GM21528 (cell line): ENCODE data around the gene CUX1.
"Not testable (repeated sequence)": the region's sequence is repeated elsewhere in the genome, so short reads cannot be mapped to it uniquely, and the experiment has no call there.

Experiments used
- ATAC-seq: cut with Tn5 transposase; IDR thresholded peaks from one replicate; pipeline ENCODE4 v1.9.1; 2021; ENCODE audit warnings: mild to moderate bottlenecking, moderate library complexity; ENCODE audit not compliant: unreplicated experiment, low FRiP score

The CUX1 gene

DNA sequence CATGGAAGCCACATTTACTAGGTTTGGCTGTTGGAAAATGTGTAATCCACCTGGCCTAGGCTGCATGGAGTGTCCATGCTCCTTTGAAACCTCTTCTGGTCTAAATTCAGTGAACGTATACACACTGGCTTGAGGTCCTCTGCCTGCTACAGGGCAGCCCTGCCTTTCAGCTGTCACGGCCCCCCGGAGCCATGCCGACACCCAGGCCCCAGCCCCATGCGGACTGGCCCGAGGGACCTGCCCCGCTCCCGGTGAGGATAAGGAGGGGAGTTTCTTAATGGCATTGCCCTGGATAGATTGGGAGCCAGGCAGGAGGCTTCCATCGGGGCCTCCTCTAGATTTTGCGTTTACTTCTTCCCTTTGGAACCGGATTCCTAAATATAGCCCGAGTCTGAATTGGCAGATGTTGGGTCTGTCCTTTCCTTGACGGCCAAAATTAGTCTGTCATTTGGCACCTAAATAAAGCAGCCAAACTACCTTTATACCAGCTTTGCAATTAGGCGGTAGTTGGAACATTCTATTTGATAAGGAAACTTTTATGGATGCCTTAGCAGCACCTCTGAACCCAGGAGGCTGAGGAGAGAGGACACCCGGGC, 397.1 kb downstream of the CUX1 start:
- no peak for ATAC-seq

DNA sequence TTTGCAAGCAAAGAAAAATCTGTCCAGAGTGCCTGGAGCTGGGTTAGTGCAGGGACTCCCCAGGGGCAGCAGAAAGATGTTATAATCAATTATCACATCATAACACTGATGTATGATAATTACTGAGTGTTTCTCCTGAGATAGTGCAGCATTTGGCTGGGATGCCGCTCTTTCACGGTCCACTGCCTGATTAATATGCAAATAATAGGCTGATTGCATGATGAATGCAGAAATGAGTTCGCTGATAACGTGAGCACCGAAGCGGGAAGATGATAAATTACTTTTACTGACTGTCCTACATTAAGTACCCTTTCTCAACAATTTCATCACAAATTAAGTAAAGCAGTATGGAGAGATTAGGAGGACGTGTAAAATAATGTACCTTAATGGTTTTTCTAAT, 397.8 kb downstream of the CUX1 start:
- ATAC-seq, result no peak

DNA sequence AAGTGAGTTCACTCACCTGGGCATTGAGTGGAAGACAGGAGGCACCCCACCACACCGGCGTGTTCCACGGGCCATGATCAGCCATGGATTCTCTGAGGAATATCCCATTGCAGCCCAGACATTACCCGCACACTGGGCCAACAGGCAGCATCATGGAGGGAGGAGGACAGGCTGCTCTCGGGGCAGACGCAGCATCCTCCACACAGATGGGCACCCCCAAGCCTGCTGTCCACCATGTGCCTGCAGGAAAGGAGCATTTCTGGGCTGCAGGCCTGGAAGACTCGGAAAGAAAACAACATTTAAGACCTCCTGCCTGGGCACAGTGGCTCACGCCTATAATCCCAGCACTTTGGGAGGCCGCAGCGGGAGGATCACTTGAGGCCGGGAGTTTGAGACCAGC, 398.3 kb downstream of the CUX1 start:
- ATAC-seq, result no peak

DNA sequence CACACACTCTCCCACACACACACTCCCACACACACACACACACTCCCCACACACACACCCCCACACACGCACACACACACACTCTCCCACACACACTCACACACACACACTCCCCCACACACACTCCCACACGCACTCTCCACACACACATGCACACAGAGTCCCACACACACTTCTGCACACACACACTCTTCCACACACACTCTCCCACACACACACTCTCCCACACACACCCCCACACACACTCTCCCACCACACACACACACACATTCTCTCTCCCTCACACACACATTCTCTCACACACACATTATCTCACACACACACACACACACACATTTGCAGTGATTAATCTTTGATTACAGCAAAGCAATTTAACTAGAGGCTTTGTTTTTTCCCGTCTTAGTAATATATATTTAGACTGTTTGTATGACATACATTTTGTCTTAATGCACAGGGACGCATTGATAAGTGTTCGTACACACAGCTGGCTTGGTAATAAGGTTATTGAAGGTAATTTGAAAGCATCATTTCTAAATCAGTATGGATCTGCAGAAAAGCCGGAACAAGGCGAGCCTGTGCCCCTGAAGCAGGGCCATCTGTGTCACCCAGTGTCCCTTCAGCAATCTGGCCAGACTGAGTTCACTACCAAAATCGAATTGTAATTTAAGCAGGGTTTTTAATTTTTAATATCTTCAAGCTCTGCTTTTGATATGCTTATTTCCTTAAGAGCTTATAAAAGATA, 399.3 kb downstream of the CUX1 start:
- ATAC-seq, result no peak

DNA sequence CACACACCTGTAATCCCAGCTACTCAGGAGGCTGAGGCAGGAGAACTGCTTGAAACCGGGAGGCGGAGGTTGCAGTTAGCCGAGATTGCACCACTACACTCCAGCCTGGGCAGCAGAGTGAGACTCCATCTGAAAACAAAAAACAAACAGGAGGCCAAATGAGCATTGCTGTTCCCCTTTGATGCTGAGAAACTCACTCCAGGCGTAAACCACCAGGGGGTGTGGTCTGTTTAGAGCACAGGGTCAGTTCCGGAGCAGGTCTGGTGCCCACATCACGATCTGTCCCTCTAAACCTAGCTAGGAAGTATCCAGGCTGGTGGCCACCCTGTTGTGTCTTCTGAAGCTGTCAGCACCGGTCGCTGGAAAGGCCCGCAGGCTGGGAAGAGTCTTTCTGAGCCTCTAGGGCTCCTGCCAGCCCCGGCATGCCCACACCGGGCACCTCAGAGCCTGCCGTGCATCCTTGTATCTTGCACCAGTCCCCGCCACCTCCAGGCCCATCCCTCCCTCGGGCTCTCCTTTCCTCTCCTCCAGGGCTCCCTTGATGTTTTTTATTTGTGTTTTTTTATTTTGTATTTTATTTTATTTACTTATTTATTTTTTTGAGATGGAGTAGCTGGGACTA, 402.9 kb downstream of the CUX1 start:
- ATAC-seq, result no peak

DNA sequence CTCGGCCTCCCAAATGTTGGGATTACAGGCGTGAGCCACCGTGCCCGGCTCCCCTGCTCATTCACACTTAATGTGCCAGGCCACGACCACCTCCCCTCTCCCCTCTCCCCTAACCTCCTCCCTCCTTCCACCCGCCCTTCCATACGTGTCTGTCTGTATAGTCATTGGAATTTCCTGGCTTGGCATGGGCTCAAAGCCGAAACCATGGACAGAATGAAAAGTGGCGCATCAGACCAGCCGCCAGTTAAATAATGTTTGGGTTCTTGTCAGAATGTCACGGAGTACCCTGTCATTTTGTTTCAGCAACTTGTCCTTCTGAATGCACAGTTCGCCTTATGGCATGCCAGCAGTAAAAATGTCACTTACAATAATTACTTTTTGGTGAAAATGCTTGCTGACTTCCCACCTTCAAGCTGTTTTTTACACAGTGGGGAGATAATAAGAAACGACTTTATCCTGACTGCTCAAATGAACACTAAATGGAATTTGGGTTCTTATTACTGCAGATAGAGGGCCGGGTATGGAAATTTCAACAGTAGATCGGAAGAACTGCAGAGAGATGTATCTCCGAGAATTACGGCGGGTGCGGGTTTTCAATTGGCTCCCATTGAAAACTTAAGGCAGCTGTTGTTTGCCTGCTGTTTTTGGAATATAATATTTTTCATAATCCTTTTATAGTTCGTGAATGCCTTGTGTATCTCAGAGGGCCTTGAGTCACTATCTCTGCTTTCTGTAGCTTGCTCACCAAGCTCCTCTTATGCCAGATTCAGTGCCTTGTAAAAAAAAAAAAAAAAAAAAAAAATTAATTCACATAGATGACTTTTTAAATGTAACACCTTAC, 403.8 kb downstream of the CUX1 start:
- no peak for ATAC-seq

DNA sequence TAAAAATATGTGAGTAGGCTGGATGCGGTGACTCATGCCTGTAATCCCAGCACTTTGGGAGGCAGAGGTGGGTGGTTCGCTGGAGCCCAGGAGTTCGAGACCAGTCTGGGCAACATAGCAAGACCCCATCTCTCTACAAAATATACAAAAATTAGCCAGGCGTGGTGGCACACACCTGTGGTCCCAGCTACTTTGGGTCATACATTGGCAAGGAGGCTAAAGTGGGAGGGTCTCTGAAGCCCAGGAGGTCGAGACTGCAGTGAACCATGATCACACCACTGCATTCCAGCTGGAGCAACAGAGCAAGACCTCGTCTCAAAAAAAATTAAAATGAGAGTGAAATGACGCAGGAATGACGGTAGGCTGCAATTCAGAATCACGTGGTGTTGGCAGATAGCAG, 404.5 kb downstream of the CUX1 start:
- no peak for ATAC-seq

DNA sequence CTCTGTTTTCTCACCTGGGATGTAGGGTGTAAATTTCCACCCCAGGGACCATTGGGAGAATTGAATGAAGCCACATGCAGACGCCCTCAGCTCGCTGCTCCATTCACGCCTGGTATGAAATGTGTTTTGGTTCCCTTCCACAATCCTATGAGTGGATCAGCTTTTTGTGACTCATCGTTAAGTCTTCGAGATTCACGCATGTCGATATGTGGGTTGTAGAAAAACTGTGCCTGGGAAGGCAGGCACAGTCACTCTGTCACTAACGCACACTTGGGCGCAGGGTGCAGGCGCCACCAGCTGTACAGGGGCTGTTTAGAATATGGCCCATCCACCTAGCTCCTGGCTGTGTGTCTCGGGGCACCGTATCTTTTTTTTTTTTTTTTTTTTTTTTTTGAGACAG, 405.0 kb downstream of the CUX1 start:
- no peak for ATAC-seq

DNA sequence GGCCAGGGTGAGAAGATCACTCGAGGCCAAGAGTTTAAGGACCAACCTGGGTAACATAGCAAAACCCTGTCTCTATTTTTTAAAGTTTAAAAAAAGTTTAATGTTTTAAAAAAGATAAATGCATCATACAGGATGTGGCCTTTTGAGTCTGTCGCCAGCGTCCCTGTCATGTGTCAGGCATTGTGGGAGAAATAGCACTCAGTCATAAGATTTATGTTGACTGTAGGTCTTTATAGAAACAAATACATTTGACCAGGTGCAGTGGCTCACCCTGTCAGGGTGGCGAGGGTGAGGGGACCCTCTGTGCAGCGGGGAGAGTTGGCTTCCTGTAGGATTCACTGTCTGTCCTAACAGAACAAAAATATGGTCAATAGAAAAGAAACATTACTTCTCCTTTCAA, 405.8 kb downstream of the CUX1 start:
- no peak for ATAC-seq

DNA sequence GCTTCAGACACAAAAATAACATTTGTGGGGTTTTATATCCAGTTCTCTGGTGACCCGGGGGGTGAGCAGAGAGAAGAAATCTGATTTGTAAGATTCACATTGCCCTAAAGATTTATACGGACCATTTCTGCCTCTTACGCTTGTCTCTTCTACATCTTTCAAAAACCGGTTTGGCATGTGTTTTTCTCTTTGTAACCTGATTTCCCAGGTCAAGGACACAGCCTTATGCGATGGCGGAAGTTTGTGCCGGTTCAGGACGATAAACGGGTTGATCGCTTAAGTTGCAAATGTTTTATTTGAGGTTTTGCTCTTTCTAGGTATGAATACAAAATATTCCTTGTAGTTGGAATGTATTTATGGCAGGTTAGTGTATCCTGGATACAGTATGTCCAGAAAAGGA, 407.6 kb downstream of the CUX1 start:
- no peak for ATAC-seq

DNA sequence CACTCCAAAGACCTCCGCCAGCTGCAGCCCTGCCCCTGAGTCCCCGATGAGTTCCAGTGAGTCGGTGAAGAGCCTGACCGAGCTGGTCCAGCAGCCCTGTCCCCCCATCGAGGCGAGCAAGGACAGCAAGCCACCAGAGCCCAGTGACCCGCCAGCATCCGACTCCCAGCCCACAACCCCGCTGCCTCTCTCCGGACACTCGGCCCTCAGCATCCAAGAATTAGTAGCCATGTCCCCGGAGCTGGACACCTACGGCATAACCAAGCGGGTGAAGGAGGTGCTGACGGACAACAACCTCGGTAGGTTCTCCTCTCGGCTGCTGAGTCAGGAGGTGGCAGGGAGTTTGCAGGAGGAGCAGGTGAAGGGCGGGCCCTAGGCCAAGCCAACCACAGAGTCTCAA, 409.9 kb downstream of the CUX1 start:
- no peak for ATAC-seq

DNA sequence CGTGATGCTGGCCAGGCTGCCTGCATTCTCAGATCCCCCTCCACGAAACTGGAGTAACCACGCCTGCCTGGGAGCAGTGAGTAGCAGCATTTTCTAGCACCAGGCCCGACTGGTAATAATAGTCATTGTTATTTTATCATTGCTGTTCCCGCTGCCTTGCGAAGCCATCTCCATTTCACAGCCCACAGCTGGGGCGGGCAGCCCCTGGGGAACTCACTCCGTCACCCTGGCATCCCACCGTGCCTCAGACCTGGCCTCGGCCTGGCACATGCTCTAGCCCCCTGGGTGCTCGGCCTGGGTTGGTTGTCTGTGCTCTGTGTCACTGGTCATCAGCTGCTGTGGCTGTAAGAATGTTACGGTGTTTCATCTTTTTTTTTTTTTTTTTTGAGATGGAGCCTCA, 411.5 kb downstream of the CUX1 start:
- no peak for ATAC-seq

DNA sequence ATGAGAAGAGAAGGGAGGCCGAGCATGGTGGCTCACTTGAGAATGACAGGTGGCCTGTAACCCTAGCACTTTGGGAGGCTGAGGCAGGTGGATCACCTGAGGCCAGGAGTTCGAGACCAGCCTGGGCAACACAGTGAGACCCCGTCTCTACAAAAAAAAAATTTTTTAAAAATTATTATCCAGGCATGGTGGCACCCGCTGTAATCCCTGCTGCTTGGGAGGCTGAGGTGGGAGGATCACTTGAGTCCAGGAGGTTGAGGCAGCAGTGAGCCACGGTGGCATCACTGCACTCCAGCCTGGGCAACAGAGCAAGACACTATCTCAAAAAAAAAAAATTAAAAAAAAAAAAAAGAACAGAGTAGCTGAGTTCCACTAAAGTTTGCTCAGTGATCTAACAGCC, 412.7 kb downstream of the CUX1 start:
- not testable (repeated sequence) for ATAC-seq

DNA sequence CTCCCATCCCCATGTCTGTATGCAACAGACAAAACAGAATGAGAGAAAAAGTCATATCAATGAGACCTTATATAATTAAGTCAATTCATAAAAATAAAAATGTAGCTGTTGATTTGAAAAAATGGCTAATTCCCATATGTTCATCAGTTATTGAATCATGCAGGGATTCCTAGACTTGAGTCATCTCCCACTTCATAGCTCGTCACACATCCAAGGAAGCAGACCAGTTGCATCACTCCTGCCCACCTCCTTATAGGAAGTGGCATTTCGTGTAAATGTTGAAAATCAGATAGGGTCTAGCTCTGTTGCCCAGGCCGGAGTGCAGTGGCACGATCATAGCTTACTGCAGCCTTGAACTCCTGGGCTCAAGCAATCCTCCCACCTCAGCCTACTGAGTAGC, 413.2 kb downstream of the CUX1 start:
- no peak for ATAC-seq

DNA sequence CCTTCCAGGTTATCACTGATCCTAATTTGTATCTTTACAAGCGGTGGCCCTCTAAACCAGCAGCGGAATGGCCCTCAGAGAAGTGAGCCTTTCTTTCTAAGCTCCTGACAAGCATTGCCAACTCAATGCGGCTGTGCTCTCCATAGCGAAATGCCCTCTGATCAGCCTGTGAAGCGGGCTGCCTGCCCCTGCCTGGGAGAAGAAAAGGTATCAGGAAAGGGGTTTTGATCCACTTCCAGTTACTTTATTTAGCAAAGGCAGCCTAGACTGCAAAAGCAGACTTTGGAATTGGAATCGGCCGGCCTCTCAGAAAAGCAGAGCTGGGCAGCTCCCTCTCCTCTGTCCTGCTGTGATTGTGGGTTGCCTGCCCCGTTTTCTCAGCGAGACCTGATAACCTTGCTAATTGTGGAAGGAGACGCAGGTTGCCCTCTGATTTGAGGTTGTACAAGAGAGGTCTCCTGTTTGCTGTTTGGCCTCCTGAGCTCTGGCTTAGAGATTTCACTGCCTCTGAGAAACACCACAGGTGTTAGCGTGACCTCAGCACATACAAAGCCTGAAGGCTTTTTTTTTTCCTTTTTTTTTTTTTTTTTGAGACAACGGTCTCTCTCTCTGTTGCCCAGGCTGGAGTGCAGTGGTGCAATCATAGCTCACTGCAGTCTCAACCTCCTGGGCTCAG, 415.3 kb downstream of the CUX1 start:
- ATAC-seq, result no peak

DNA sequence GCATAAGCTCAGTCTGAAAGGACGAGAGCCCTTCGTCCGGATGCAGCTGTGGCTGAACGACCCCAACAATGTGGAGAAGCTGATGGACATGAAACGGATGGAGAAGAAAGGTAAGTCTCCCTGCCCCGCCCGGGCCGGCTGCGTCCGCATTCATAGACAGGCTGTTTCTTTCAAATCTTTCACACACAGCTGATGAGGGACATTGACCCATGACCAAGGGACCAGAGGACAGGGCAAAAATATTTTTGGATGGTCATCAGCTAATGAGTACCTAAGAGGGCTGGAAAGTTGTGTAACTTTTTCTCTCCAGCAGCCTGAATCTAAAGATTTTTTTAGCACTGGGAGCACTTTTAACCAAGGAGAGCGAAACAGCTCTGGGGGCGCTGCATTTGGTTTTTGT, 416.7 kb downstream of the CUX1 start:
- ATAC-seq, result no peak

DNA sequence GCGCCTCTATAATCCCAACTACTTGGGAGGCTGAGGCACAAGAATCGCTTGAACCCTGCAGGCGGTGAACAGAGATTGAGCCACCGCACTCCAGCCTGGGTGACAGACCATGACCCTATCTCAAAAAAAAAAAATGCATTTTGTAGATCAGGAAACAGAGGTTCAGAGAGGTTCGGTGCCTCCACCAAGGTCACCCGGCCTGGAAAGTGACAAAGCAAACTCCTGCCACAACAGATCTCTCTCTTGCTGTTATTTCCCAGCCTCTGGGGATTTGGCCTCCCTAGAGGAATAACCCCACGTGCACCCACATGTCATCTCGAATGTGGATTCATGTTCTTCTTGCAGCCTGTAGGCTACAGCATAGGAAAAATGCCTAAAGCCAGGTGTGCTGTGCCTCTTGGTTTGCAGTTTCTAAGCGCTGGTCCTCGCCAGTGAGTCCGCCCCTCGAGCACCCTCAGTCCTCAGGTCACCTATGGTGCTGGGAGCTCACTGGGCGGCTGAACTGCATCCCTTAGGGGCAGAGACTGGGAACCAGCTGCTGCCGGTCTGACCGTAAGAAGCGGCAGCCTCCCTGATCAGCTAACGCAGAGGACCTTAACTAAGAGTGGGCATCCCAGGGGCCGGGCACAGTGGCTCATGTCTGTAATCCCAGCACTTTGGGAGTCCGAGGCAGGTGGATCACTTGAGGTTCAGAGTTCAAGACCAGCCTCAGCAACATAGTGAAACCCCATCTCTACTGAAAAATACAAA, 417.6 kb downstream of the CUX1 start:
- no peak for ATAC-seq

DNA sequence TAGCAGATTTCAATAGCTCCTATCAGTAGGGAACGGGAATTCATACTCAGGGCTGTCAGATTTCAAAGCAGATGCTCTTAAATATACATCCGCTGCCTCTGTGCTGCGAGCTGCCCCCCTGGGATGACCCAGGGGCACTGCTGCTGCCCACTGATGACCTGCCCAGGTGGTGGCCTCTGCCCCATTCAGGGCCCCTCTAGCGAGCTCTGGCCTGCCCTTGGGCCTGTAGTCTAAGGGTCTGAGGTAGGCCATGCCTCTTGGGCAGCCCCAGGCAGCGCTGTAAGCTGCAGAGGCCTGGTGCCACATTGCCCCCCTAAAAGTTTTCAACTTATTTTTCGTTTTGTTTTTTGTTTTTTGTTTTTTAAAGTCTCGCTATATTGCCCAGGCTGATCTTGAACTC, 418.7 kb downstream of the CUX1 start:
- no peak for ATAC-seq

DNA sequence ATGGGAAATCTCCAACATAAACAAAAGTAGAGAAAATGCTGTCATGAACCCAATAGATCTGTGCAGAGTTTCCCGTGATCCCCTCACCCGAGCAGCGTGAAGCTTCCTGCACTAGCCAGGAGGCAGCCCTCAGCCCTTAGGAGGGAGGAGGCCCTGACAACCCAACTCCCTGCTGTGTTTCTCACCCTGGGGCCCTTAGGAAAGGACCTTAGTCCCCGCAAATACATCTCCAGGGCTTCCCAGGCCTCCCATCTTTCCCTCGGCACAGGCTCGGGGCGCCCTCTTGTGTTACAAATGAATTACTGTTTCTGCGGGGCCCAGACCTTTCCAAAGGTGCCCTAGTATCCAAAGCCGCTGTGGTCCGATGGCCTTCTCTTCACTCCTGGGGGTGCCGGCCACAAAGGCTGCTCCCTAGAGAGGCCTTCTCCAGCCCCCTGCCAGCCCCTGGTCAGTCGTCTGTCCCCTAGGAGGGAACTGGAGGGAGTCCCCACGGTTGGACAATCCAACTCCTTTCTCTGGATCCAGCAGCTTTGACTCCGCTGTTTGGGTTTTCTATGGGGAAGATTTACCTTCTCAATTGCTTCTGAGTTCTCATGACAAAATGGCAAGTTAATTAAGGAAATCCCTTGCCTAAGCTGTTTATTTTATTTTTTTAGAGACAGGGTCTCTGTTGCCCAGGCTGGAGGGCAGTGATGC, 419.3 kb downstream of the CUX1 start:
- no peak for ATAC-seq
